ENCODE measurements around the gene ADCY6.

The ADCY6 gene

GRCh38 chr12:48816143-48816854, 27.4 kb upstream of the ADCY6 start:
- in situ Hi-C loops (cut with MboI; ENCODE audit: low sequenced_read_pairs) = no loop called here

GRCh38 chr12:48815126-48816110, 26.5 kb upstream of the ADCY6 start:
- in situ Hi-C loops (cut with MboI; ENCODE audit: low sequenced_read_pairs) = no loop called here

GRCh38 chr12:48814262-48815125, 25.6 kb upstream of the ADCY6 start:
- in situ Hi-C loops (cut with MboI; ENCODE audit: low sequenced_read_pairs) = no loop called here

GRCh38 chr12:48813465-48814261, 24.8 kb upstream of the ADCY6 start:
- in situ Hi-C loops (cut with MboI; ENCODE audit: low sequenced_read_pairs) = no loop called here

- in situ Hi-C loops (cut with MboI; ENCODE audit: low sequenced_read_pairs) = no loop called here
Measured at GRCh38 chr12:48812389-48812788, 23.5 kb upstream of the ADCY6 start.

- in situ Hi-C loops (cut with MboI; ENCODE audit: low sequenced_read_pairs) = no loop called here
Measured at GRCh38 chr12:48811437-48812090, 22.7 kb upstream of the ADCY6 start.

GRCh38 chr12:48810903-48811431, 22.1 kb upstream of the ADCY6 start:
- in situ Hi-C loops (cut with MboI; ENCODE audit: low sequenced_read_pairs) = no loop called here

- in situ Hi-C loops (cut with MboI; ENCODE audit: low sequenced_read_pairs) = no loop called here
Measured at GRCh38 chr12:48807981-48808380, 19.1 kb upstream of the ADCY6 start.

GRCh38 chr12:48803675-48804074, 14.8 kb upstream of the ADCY6 start:
- in situ Hi-C loops (cut with MboI; ENCODE audit: low sequenced_read_pairs) = no loop called here

GRCh38 chr12:48800971-48801370, 12.1 kb upstream of the ADCY6 start:
- in situ Hi-C loops (cut with MboI; ENCODE audit: low sequenced_read_pairs) = no loop called here

- in situ Hi-C loops (cut with MboI; ENCODE audit: low sequenced_read_pairs) = no loop called here
Measured at GRCh38 chr12:48800457-48800856, 11.6 kb upstream of the ADCY6 start.

- in situ Hi-C loops (cut with MboI; ENCODE audit: low sequenced_read_pairs) = loop anchor here (5.0 kb wide), 1 partner anchor 50 kb away; no protein-coding TSS in a partner anchor
Measured at GRCh38 chr12:48796976-48797375, 8.1 kb upstream of the ADCY6 start.

- in situ Hi-C loops (cut with MboI; ENCODE audit: low sequenced_read_pairs) = loop anchor here (5.0 kb wide), 1 partner anchor 49 kb away; no protein-coding TSS in a partner anchor
Measured at GRCh38 chr12:48795550-48796455, 6.9 kb upstream of the ADCY6 start.

GRCh38 chr12:48794870-48795269, 6.0 kb upstream of the ADCY6 start:
- in situ Hi-C loops (cut with MboI; ENCODE audit: low sequenced_read_pairs) = loop anchor here (5.0 kb wide), 1 partner anchor 48 kb away; no protein-coding TSS in a partner anchor

- in situ Hi-C loops (cut with MboI; ENCODE audit: low sequenced_read_pairs) = no loop called here
Measured at GRCh38 chr12:48793696-48794095, 4.8 kb upstream of the ADCY6 start.

- in situ Hi-C loops (cut with MboI; ENCODE audit: low sequenced_read_pairs) = no loop called here
Measured at GRCh38 chr12:48789858-48790326, 1.0 kb upstream of the ADCY6 start.

- in situ Hi-C loops (cut with MboI; ENCODE audit: low sequenced_read_pairs) = no loop called here
Measured at GRCh38 chr12:48788524-48788853, 400 bp downstream of the ADCY6 start.

Measured in HL-60/S4 treated with retinoic acid at 250 ng/mL for 4 days and 3 days (cell line).